ENCODE data around the gene CRY1. TPM values are rescaled to one million over a fixed set of nuclear protein-coding genes. Genes with fewer than 3 reads are reported as not detected.
A peak's percentile ranks its signal among the peaks of the same experiment; 100 is the strongest.

Gene CRY1
- total and polyA plus RNA-seq, 9 of the 15 experiments (the other 6 are each of a cell fraction or from before 2014, with no cell fraction given) = 8.7 to 33.3 (median 25.2) TPM

GRCh38 chr12:107094183-107094448 lies 767 bp upstream of the CRY1 start:
- Histone ChIP-seq H3K4me3 (peak overlapping the region; percentile 70), H3K36me3 (ENCODE audit: control insufficient read depth, insufficient read depth, low read length) (no peaks in the 10 kb centered on the region), H2AFZ (ENCODE audit: low read depth, low read length) (peak overlapping the region; percentile 100), H3K4me1 (replicated peaks in 1 of 2; ENCODE audit: control insufficient read depth in 2 of 2, insufficient read depth in 2 of 2, low read length in 2 of 2) (peaks cover 9 to 11% of the 10 kb centered on the region in 2 experiments; a peak in 4 of 5 replicates), H3K9ac (ENCODE audit: insufficient read depth in 1 of 2, low read depth in 2 of 2, low read length in 2 of 2) (peak overlapping the region; percentile 89 to 96; a peak in 3 of 4 replicates), H3K9me3 (replicated peaks; ENCODE audit: control insufficient read depth, insufficient read depth, low read depth, low read length) (no peaks in the 10 kb centered on the region), H3K4me2 (ENCODE audit: insufficient read depth, low read length) (peak overlapping the region; percentile 94), H3K9me1 (ENCODE audit: control insufficient read depth, insufficient read depth, low read length) (no peaks in the 10 kb centered on the region), H3K27ac (ENCODE audit: extremely low read depth, low read depth, low read length) (peak overlapping the region; percentile 94), H3K79me2 (ENCODE audit: control insufficient read depth, insufficient read depth, low read length) (peaks cover 40% of the 10 kb centered on the region), H4K20me1 (replicated peaks; ENCODE audit: control insufficient read depth, insufficient read depth, low read length) (peaks cover 9% of the 10 kb centered on the region), H3K27me3 (ENCODE audit: control insufficient read depth in 2 of 2, insufficient read depth in 2 of 2, low read length in 2 of 2) (no peaks in the 10 kb centered on the region)
- FAIRE-seq = peak; percentile 26
- TSS peak; percentile 91 for BruUV-seq (replicated peaks)
- intact Hi-C loops (cut with micrococcal nuclease) = no loop called here
- ATAC-seq = peak; percentile 22
- WGBS (ENCODE audit: insufficient coverage, low coverage, missing lambda C conversion rate) = 8% methylated on average over 6 of the region's 6 CpGs
- no peak for DNase-seq (ENCODE audit: extremely low read depth in 1 of 4, low spot score in 3 of 4)
- in situ Hi-C loops (cut with MboI) = no loop called here
- CTCF ChIA-PET (ENCODE audit: low intra/inter-chr PET ratio) = no interaction called here
- POLR2A ChIA-PET = interaction anchor here (0.6 to 1.5 kb wide), 8 partner anchors 11 to 737 kb away, joined by 3 to 4 read pairs (median 3); partner anchors contain the start of genes POLR3B and TMEM263
- TF ChIP-seq CBX8 (IDR thresholded peaks at IDR 0.05; ENCODE audit: borderline replicate concordance, extremely low read depth, low read depth, low read length, poor library complexity, severe bottlenecking) = no peak
- no peak for TF ChIP-seq SNRNP70 (optimal IDR thresholded peaks at IDR 0.05; ENCODE audit: low read depth, low read length)
- TF ChIP-seq FOXP4 (CRISPR knock-in tag; IDR thresholded peaks at IDR 0.05; ENCODE audit: borderline replicate concordance) = no peak
- TF ChIP-seq MAFF (IDR thresholded peaks at IDR 0.05; ENCODE audit: low read length) = no peak
- TF ChIP-seq ZNF583 (CRISPR knock-in tag; IDR thresholded peaks at IDR 0.05) = no peak
- TF ChIP-seq SMARCC2 (IDR thresholded peaks at IDR 0.05; ENCODE audit: low read depth) = no peak
- no peak for TF ChIP-seq TCF3 (CRISPR knock-in tag; IDR thresholded peaks at IDR 0.05)
- no peak for TF ChIP-seq ZNF23 (CRISPR knock-in tag; IDR thresholded peaks at IDR 0.05)
- TF ChIP-seq, protein P1, sequence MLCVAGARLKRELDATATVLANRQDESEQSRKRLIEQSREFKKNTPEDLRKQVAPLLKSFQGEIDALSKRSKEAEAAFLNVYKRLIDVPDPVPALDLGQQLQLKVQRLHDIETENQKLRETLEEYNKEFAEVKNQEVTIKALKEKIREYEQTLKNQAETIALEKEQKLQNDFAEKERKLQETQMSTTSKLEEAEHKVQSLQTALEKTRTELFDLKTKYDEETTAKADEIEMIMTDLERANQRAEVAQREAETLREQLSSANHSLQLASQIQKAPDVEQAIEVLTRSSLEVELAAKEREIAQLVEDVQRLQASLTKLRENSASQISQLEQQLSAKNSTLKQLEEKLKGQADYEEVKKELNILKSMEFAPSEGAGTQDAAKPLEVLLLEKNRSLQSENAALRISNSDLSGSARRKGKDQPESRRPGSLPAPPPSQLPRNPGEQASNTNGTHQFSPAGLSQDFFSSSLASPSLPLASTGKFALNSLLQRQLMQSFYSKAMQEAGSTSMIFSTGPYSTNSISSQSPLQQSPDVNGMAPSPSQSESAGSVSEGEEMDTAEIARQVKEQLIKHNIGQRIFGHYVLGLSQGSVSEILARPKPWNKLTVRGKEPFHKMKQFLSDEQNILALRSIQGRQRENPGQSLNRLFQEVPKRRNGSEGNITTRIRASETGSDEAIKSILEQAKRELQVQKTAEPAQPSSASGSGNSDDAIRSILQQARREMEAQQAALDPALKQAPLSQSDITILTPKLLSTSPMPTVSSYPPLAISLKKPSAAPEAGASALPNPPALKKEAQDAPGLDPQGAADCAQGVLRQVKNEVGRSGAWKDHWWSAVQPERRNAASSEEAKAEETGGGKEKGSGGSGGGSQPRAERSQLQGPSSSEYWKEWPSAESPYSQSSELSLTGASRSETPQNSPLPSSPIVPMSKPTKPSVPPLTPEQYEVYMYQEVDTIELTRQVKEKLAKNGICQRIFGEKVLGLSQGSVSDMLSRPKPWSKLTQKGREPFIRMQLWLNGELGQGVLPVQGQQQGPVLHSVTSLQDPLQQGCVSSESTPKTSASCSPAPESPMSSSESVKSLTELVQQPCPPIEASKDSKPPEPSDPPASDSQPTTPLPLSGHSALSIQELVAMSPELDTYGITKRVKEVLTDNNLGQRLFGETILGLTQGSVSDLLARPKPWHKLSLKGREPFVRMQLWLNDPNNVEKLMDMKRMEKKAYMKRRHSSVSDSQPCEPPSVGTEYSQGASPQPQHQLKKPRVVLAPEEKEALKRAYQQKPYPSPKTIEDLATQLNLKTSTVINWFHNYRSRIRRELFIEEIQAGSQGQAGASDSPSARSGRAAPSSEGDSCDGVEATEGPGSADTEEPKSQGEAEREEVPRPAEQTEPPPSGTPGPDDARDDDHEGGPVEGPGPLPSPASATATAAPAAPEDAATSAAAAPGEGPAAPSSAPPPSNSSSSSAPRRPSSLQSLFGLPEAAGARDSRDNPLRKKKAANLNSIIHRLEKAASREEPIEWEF (CRISPR knock-in tag; IDR thresholded peaks at IDR 0.05) = no peak
- TF ChIP-seq, protein P2, sequence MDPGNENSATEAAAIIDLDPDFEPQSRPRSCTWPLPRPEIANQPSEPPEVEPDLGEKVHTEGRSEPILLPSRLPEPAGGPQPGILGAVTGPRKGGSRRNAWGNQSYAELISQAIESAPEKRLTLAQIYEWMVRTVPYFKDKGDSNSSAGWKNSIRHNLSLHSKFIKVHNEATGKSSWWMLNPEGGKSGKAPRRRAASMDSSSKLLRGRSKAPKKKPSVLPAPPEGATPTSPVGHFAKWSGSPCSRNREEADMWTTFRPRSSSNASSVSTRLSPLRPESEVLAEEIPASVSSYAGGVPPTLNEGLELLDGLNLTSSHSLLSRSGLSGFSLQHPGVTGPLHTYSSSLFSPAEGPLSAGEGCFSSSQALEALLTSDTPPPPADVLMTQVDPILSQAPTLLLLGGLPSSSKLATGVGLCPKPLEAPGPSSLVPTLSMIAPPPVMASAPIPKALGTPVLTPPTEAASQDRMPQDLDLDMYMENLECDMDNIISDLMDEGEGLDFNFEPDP (CRISPR knock-in tag; IDR thresholded peaks at IDR 0.05) = no peak
- TF ChIP-seq ZBTB2 (IDR thresholded peaks at IDR 0.05) = no peak
- no peak for TF ChIP-seq STAT5B (CRISPR knock-in tag; IDR thresholded peaks at IDR 0.05)
- no peak for TF ChIP-seq ZNF707 (CRISPR knock-in tag; conservative IDR thresholded peaks at IDR 0.05)

Data from K562 (cell line).